ENCODE data around the gene LRRC8D.

Gene LRRC8D

DNA sequence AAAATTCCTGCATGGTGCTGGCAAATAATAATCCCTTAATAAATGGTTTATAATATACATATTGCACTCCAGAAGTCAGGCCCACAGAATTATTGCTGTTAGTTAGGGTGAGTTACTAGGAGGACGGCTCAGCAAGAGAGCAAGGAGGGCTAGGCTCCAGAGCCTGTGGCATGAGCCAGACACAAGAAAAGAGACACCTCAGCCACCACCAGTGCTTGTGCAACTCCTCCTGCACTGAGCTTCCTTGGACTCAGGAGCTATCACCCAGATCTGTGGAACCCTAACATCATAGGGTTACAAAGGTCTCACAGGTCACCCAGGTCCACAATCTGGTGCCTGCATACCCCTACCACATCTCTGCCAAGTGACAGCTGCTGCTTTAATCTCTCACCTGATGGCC lies 12.8 kb upstream of the LRRC8D start:
- no peak for DNase-seq

GRCh38 chr1:89808441-89809117 lies 12.3 kb upstream of the LRRC8D start:
- no peak for DNase-seq

DNA sequence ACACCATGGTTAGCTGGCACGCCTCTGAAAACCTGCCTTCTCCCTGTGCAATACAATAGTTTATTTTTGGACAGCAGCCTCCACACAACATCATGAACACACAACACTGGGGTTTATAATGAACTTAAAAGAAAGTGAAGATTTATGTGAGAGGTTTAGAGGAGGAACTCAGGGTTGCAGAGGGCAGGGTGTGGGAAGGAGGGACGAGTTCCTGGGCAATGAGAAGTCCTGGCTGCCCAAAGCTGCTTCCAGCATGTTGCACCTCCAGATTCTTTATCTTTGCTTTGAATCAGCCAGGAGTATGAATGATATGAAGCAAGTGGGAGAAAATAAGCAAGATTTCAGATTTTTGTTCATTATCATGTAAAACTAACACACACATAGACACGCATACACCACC lies 11.3 kb upstream of the LRRC8D start:
- DNase-seq: no peak

- DNase-seq: no peak
These were observed 10.5 kb upstream of the LRRC8D start for GRCh38 chr1:89810302-89810701.

DNA sequence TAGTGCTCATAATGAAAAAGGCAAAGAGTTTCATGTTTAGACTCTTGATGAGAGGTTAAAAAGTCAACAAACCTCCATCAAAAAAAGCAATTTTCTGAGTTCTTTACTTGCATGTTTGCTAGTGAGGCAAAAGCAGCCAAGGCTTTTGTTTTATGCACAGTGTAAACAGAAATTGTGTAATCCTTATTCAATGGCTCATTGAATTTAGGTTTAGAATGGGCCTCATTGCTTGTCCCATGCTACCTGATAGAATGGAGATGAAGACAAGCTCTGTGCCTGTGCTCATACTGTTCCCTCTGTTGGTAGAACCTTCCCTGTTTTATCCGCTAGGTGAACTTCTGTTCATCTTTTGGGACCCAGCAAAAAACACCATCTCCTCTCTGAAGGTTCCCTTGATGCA lies 10.0 kb upstream of the LRRC8D start:
- DNase-seq: no peak

DNA sequence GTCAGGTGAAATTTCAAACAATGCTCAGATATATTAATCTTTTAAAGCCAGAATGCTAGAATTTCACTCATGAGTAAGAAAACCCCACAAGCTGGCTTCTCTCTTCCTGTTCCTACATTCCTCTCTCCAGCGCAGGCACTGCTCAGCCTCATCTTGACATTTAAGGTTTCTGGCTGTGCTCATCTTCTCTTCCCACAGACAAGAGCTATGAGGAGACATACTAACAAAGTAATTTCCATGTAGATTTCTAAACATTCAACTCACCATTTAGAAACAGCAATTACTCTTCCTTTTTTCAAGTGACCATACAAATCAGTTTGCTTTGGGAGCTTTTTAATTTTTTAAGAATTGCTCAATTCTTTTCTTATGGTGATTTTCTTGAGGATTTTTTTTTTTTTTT lies 7.8 kb upstream of the LRRC8D start:
- DNase-seq: peak; percentile 16

DNA sequence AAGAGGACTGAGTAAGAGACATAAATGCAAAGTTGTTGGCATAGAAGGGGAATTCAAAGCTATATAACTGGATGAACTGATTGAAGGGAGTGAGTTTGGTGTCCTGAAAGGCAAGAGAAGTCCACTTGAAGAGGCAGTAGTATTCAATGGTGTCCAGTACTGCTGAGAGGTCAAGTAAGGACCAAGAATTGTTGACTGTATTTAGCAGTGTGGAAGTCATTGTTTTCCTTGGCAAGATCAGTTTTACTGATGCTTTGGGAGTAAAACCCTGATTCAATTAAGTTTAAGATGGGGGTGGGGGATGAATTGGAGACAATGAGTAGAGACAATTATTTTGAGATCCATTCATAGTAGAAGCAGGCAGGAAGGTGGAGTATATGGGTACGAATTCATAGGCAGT lies 5.8 kb upstream of the LRRC8D start:
- DNase-seq: no peak

GRCh38 chr1:89815611-89816010 lies 5.2 kb upstream of the LRRC8D start:
- peak; percentile 55 for DNase-seq

GRCh38 chr1:89816366-89816765 lies 4.5 kb upstream of the LRRC8D start:
- no peak for DNase-seq

- DNase-seq: peak; percentile 71
These were observed 683 bp downstream of the LRRC8D start for GRCh38 chr1:89821322-89822108.

DNA sequence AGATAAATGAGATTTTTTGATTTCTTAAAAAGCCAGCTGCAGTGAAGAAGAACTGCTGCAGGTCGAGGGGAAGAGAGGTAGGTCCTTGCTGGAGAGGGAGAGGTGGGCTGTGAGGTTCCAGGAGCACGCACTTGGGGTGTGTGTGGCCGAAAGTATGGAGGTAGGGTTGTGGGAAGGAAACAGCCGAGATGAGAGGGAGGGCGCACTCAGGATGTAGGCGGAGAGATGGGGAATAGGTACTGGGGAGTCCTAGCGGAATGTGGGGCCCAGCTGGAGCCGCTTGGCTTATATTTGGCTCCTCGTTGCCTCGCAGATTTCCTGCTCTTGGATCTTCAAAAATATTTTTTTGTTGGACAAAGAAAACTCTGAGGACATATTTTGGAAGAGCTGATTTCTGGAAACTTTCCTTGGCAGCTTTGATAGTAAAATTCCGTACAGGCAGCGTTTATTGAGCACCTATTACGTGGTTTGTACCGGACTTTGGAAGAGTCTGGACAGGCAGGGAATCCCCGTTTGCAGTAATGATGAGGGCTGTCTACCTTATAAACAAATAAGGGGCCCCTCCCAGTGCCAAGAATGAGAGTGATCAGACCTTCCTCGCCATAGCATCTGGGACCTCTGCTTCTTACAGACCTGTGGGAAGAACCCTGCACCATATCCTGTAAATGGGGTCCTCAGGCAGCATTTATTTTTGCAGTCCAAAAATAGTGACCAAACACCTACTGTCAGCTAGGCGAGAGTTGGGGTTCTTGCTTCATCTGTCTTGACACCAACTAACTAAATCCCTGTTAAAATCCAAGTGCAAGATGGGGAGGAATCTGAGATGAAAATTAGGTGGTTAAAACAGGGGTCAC lies 1.5 kb downstream of the LRRC8D start:
- DNase-seq: no peak

- DNase-seq: peak; percentile 91
These were observed 2.3 kb downstream of the LRRC8D start for GRCh38 chr1:89822999-89823628.

GRCh38 chr1:89823679-89824292 lies 3.0 kb downstream of the LRRC8D start:
- peak; percentile 95 for DNase-seq

DNA sequence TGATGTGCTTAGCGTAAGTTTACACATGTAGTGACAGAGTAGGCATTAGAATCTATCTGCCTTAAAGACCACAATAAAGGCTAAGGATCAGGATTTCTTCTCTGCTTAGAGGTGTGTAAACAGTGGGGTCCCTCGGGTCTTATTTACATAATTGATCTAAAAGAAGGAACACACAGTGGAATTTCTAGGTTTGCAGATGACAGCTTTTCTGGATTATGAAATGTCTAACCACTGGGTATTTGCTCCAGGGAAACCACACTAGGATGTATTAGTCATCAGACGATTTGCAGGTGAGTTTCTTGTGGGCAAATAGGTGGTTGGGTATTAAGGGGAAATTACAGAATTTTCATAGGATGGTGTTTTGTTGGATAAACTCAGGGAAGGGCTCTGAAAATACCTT lies 5.8 kb downstream of the LRRC8D start:
- DNase-seq: no peak

- no peak for DNase-seq
These were observed 6.5 kb downstream of the LRRC8D start for GRCh38 chr1:89827330-89827729.

DNA sequence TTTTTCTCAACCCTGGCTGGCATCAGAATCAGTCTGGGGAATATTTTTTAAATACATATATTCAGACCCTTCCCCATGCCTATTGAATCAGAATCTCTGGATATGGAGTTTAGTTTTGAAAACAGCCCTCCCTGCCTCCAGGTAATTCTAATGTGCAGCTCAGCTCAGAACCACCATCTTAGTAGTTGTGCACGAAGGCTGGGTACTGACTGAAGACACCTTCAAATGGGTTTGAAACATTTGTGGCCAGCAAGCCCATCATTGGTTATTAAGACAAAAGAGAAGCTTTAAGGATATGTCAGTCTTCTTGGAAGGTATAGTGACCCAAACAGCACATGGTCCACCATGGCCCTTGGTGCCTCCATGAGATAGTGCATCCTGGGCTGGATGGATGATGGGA lies 7.1 kb downstream of the LRRC8D start:
- no peak for DNase-seq

- DNase-seq: no peak
These were observed 8.4 kb downstream of the LRRC8D start for GRCh38 chr1:89829186-89829585.

DNA sequence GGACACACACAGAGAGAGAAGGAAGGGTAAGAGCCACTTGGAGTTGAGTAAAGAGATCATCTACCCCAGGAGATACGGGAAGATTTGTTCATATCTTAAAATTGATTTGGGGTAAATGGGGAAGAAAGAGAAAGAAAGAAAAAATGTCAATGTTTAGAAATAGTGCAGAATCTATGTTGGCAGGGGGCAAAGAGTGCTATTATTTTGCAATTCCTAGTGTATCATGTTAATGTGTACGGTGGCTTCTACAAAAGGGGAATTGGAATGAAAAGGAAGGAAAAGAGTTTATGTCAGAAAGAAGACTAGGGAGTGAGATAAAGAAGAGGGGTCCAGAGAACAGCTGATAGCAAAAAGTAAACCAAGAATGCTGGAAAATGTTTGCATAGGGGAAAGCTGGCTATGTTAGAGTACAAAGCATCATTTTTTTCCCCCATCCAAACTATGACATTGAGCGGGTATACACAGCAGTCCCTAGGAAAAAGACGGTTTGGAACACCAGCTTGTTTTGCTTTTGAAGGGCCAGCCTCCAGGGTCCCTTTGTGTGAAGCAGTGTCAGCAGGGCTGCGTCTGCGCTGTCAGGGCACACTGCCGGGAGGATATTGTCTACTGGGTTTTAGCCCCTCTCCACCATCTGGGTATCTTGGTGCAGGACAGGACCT lies 10.8 kb downstream of the LRRC8D start:
- DNase-seq: no peak

DNA sequence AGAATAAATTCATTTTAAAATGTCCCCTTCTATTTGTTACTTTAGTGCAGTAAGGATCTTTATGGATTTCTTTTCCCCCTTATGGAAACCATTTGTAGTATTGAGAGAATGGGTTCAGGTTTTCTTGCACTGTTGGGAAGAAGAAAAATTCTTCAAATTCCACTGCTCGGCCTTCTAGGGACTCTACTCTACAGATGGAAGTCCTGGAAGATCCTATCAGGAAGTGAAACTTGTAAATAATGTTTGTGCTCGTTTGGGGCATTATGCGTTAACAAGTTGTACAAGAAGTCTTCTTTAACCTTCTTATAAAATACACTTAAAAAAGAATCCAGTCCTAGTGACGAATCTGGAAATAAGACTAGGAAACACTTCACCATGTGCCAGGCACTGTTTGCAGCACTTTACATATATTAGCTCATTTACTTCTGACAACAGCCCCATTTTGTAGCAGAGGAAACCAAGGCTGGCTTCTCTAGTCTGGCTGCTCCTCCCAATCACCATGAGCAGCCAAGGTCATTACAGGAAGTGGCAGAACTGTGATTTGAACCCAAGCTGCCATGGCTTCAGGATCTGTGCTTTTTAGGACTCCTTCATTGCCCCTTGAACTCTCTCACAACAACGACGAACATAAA lies 11.8 kb downstream of the LRRC8D start:
- DNase-seq: no peak

GRCh38 chr1:89833183-89834082 lies 12.6 kb downstream of the LRRC8D start:
- no peak for DNase-seq

Data from hematopoietic multipotent progenitor cell treated with erythropoietin and hydrocortisone succinate and interleukin-3 and kit ligand, for 6 days (in vitro differentiated cells).